ENCODE results near the gene PBX3. TPM values are rescaled to one million over a fixed set of nuclear protein-coding genes. Genes with fewer than 3 reads are reported as not detected.

Gene PBX3
- total RNA-seq, 1 experiment from 2014 or later, result 39.0 TPM

GRCh38 chr9:125994066-125994943 lies 247.1 kb downstream of the PBX3 start:
- no peak for DNase-seq (ENCODE audit: low read depth, low spot score)
- no TSS peak for BruUV-seq (replicated peaks)
- Histone ChIP-seq H3K4me1 (ENCODE audit: control insufficient read depth, insufficient read depth, low read length) (no peaks in the 10 kb centered on the region), H3K27ac (ENCODE audit: low read length) (no peak overlapping the region), H3K36me3 (ENCODE audit: control insufficient read depth, insufficient read depth, low read length) (no peaks in the 10 kb centered on the region), H3K4me3 (ENCODE audit: low read depth in 2 of 2, low read length in 2 of 2) (no peak overlapping the region), H3K9me3 (ENCODE audit: control insufficient read depth, insufficient read depth, low read depth, low read length) (no peaks in the 10 kb centered on the region), H3K27me3 (ENCODE audit: control insufficient read depth, insufficient read depth, low read length) (no peaks in the 10 kb centered on the region)
- in situ Hi-C loops (cut with HindIII; ENCODE audit: low pct_unique_long_range_greater_than_20kb, low sequenced_read_pairs), result no loop called here
- ChIA-PET CTCF (no interaction called here), POLR2A (no interaction called here)
- intact Hi-C loops (cut with micrococcal nuclease; ENCODE audit: unreplicated experiment), result no loop called here
- TF ChIP-seq TCF7L2 (IDR thresholded peaks at IDR 0.05; ENCODE audit: low read depth, low read length), result no peak
- TF ChIP-seq POLR2AphosphoS5 (IDR thresholded peaks at IDR 0.05; ENCODE audit: low read depth, low read length), result no peak
- TF ChIP-seq REST (IDR thresholded peaks at IDR 0.05; ENCODE audit: insufficient read depth in 1 of 2, low read depth in 2 of 2, low read length in 1 of 2), result no peak
- TF ChIP-seq, protein P1, sequence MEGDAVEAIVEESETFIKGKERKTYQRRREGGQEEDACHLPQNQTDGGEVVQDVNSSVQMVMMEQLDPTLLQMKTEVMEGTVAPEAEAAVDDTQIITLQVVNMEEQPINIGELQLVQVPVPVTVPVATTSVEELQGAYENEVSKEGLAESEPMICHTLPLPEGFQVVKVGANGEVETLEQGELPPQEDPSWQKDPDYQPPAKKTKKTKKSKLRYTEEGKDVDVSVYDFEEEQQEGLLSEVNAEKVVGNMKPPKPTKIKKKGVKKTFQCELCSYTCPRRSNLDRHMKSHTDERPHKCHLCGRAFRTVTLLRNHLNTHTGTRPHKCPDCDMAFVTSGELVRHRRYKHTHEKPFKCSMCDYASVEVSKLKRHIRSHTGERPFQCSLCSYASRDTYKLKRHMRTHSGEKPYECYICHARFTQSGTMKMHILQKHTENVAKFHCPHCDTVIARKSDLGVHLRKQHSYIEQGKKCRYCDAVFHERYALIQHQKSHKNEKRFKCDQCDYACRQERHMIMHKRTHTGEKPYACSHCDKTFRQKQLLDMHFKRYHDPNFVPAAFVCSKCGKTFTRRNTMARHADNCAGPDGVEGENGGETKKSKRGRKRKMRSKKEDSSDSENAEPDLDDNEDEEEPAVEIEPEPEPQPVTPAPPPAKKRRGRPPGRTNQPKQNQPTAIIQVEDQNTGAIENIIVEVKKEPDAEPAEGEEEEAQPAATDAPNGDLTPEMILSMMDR (IDR thresholded peaks at IDR 0.05), result no peak
- TF ChIP-seq SIN3A (IDR thresholded peaks at IDR 0.05; ENCODE audit: borderline replicate concordance, insufficient read depth, low read depth, low read length), result no peak
- no peak for ATAC-seq

- BruUV-seq (replicated peaks), result no TSS peak
- no peaks in the 10 kb centered on the region for H3K4me1 ChIP-seq (ENCODE audit: control insufficient read depth, insufficient read depth, low read length)
- in situ Hi-C loops (cut with HindIII; ENCODE audit: low pct_unique_long_range_greater_than_20kb, low sequenced_read_pairs), result no loop called here
- ATAC-seq, result no peak
- DNase-seq (ENCODE audit: low read depth, low spot score), result no peak
- H3K36me3 ChIP-seq (ENCODE audit: control insufficient read depth, insufficient read depth, low read length), result no peaks in the 10 kb centered on the region
- no peak overlapping the region for H3K27ac ChIP-seq (ENCODE audit: low read length)
- ChIA-PET CTCF (no interaction called here), POLR2A (no interaction called here)
- TF ChIP-seq POLR2AphosphoS5 (IDR thresholded peaks at IDR 0.05; ENCODE audit: low read depth, low read length) (no peak), TCF7L2 (IDR thresholded peaks at IDR 0.05; ENCODE audit: low read depth, low read length) (no peak), SIN3A (IDR thresholded peaks at IDR 0.05; ENCODE audit: borderline replicate concordance, insufficient read depth, low read depth, low read length) (no peak), REST (IDR thresholded peaks at IDR 0.05; ENCODE audit: insufficient read depth in 1 of 2, low read depth in 2 of 2, low read length in 1 of 2) (no peak)
- TF ChIP-seq, protein P1 (IDR thresholded peaks at IDR 0.05), result no peak
- H3K27me3 ChIP-seq (ENCODE audit: control insufficient read depth, insufficient read depth, low read length), result no peaks in the 10 kb centered on the region
- no peaks in the 10 kb centered on the region for H3K9me3 ChIP-seq (ENCODE audit: control insufficient read depth, insufficient read depth, low read depth, low read length)
- intact Hi-C loops (cut with micrococcal nuclease; ENCODE audit: unreplicated experiment), result no loop called here
- no peak overlapping the region for H3K4me3 ChIP-seq (ENCODE audit: low read depth in 2 of 2, low read length in 2 of 2)
These were observed 247.8 kb downstream of the PBX3 start for GRCh38 chr9:125995006-125995405.
